SW 1271 (cell line): ENCODE results near the gene GAGE12H.
A peak's percentile ranks its signal among the peaks of the same experiment; 100 is the strongest.
"Not testable (repeated sequence)": the region's sequence is repeated elsewhere in the genome, so short reads cannot be mapped to it uniquely, and the experiment has no call there.

Source experiments
- DNase-seq, 2 experiments: peaks; one replicate each; lab custom pipeline; 2025; lab: John Stamatoyannopoulos, UW

GAGE12H gene, protein sequence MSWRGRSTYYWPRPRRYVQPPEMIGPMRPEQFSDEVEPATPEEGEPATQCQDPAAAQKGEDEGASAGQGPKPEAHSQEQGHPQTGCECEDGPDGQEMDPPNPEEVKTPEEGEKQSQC

DNA sequence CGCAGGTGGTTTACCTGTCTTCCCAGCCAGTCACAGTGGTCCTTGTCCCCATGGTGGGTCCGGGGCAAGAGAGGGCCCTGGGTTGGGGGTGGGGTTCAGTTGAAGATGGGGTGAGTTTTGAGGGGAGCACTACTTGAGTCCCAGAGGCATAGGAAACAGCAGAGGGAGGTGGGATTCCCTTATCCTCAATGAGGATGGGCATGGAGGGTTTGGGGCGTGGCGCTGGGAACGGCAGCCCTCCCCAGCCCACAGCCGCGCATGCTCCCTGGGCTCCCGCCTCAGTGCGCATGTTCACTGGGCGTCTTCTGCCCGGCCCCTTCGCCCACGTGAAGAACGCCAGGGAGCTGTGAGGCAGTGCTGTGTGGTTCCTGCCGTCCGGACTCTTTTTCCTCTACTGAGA, at the start of gene GAGE12H:
Gene GAGE12H (plus strand): TSS at position 301 of the 400 bp plus-strand sequence. CDS start 1,155 bp downstream, outside the sequence.
- not testable (repeated sequence) for DNase-seq

GRCh38 chrX:49531877-49532276, 47.9 kb upstream of the GAGE12H start, which contains the start of gene GAGE12C:
Gene GAGE12C, plus strand, starts transcription at chrX:49532177. Its CDS starts 1,155 bp downstream, at chrX:49533332.
- not testable (repeated sequence) for DNase-seq

DNA sequence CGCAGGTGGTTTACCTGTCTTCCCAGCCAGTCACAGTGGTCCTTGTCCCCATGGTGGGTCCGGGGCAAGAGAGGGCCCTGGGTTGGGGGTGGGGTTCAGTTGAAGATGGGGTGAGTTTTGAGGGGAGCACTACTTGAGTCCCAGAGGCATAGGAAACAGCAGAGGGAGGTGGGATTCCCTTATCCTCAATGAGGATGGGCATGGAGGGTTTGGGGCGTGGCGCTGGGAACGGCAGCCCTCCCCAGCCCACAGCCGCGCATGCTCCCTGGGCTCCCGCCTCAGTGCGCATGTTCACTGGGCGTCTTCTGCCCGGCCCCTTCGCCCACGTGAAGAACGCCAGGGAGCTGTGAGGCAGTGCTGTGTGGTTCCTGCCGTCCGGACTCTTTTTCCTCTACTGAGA, 38.3 kb upstream of the GAGE12H start, which contains the start of gene GAGE12D:
Gene GAGE12D (plus strand): TSS at position 301 of the 400 bp plus-strand sequence. CDS start 1,155 bp downstream, outside the sequence.
- DNase-seq, result not testable (repeated sequence)

DNA sequence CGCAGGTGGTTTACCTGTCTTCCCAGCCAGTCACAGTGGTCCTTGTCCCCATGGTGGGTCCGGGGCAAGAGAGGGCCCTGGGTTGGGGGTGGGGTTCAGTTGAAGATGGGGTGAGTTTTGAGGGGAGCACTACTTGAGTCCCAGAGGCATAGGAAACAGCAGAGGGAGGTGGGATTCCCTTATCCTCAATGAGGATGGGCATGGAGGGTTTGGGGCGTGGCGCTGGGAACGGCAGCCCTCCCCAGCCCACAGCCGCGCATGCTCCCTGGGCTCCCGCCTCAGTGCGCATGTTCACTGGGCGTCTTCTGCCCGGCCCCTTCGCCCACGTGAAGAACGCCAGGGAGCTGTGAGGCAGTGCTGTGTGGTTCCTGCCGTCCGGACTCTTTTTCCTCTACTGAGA, 28.8 kb upstream of the GAGE12H start, which contains the start of gene GAGE12E:
Gene GAGE12E (plus strand): TSS at position 301 of the 400 bp plus-strand sequence. CDS start 1,155 bp downstream, outside the sequence.
- not testable (repeated sequence) for DNase-seq

DNA sequence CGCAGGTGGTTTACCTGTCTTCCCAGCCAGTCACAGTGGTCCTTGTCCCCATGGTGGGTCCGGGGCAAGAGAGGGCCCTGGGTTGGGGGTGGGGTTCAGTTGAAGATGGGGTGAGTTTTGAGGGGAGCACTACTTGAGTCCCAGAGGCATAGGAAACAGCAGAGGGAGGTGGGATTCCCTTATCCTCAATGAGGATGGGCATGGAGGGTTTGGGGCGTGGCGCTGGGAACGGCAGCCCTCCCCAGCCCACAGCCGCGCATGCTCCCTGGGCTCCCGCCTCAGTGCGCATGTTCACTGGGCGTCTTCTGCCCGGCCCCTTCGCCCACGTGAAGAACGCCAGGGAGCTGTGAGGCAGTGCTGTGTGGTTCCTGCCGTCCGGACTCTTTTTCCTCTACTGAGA, 19.2 kb upstream of the GAGE12H start, which contains the start of gene GAGE12F:
Gene GAGE12F (plus strand): TSS at position 301 of the 400 bp plus-strand sequence. CDS start 1,155 bp downstream, outside the sequence.
- not testable (repeated sequence) for DNase-seq

DNA sequence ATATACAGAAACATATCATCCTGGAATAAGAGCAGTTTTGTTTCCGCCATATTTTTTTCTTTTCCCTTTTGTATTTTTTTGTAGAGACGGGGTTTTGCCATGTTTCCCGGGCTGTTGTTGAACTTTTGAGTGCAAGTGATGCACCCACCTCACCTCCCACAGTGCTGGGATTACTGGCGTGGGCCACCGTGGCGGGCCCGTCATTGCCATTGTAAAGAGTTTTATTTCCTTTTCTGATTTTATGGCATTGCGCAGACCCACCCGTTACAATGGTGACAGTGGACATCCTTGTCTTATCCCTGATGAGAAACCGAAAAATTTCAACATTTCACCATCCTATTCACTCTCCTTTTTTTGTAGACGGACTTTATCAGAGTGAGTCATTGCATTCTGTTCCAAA, 11.0 kb upstream of the GAGE12H start:
- DNase-seq, result not testable (repeated sequence)

DNA sequence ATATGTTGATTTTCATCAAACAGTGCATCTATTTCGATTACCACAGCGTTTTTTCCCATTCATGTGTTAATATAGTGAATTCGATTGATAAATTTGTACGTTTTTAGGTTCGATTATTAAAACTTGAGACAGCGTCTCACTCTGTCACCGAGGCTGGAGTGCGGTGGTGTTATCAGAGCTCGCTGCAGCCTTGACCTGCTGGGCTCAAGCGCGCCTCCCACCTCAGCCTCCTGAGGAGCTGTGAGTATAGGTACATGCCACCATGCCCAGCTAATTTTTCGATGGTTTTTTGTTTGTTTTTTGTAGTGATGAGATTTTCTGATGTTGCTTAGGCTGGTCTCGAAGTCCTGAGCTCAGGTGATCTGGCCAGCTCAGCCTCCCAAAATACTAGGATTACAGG, 10.6 kb upstream of the GAGE12H start:
- not testable (repeated sequence) for DNase-seq

GRCh38 chrX:49570100-49570499, 9.6 kb upstream of the GAGE12H start, which contains the start of gene GAGE12G:
Gene GAGE12G, plus strand, starts transcription at chrX:49570400. Its CDS starts 1,155 bp downstream, at chrX:49571555.
- not testable (repeated sequence) for DNase-seq

GRCh38 chrX:49589196-49589595, 9.4 kb downstream of the GAGE12H start, which contains the start of gene GAGE2A:
Gene GAGE2A, plus strand, starts transcription at chrX:49589496. Its CDS starts 1,155 bp downstream, at chrX:49590651.
- DNase-seq, result not testable (repeated sequence)

DNA sequence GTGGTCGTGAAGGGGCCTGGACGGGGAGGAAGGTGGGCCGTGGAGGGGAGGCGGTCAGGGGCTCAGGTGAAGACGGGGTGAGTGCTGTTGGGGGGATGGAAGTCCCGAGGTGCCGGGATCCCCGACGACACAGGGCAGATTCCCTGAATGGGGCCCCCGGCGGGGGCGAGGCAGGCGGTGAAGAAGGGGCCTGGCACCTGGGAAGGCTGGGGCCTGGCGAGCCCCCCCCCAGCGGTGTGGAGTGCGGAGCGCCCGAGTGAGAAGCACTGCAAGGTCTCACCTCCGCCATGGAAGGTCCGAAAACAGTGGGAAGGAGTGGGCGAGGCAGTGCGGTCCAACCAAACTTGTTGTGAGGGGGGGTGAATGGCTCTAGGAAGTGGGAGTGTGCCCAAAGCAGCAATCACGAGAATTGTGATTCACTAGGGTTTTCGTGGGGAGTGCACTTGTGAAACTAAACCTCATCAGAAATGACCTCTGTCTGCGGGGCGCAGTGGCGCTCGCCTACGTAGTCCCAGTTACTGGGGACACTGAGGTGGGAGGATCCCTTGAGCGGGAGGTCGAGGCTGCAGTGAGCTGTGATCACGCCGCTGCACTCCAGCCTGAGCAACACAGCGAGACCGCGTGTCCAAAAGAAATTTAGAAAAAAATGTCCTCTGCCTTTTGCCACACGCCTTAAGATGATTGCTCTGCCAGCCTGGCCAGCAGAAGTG, 10.2 kb downstream of the GAGE12H start:
- DNase-seq, result not testable (repeated sequence)

- not testable (repeated sequence) for DNase-seq
These were observed 10.7 kb downstream of the GAGE12H start for GRCh38 chrX:49590488-49590887.

GRCh38 chrX:49598720-49599119, 19.0 kb downstream of the GAGE12H start, which contains the start of gene GAGE1:
Gene GAGE1, plus strand, starts transcription at chrX:49599020. Its CDS starts 1,155 bp downstream, at chrX:49600175.
- not testable (repeated sequence) for DNase-seq

DNA sequence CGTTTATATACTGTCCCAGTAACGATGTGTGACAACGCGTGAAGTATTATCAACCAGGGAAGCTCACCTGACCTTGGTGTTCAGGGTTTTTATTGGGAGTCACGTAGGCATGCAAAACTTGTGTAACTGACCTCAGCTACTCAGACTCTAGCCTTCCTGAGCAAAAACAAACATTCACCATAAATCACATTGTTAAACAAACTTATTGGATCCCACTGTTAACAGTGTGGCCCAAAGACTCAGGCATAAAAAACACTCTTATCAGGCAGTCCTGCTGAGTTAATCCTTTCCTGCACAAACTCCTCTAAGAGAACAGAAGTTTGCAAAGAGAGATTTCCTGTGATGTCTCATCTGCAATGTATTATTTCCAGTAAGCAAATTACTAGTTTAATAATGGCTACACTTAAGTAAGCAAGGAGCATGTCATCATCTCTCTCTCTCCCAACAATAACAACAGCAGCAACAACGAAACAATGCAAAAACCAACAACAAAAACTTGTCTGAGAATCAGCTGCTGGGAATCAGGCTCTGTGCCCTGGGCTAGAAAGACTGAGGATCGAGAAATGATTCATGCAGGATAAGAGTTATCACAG, 31.1 kb downstream of the GAGE12H start:
- no peak for DNase-seq

- no peak for DNase-seq
These were observed 38.8 kb downstream of the GAGE12H start for GRCh38 chrX:49618574-49618973.

- DNase-seq, result peak in 1 of 2 experiments; percentile 28
These were observed 47.5 kb downstream of the GAGE12H start for GRCh38 chrX:49627086-49627777.
